Left lung (tissue), 10 donors: ENCODE results near the gene TRMT61B. TPM values are rescaled to one million over a fixed set of nuclear protein-coding genes. Genes with fewer than 3 reads are reported as not detected.

Experiments
- ATAC-seq: fragments of 200-7000 bp; cut with Tn5 transposase; one replicate; pipeline ENCODE4 v1.9.1; 2020; ENCODE audit warnings: moderate library complexity
- DNase-seq, 4 donors: peaks; one replicate each; pipeline ENCODE4 v3.0.0-alpha.2; 2013 to 2020
- H3K27ac ChIP-seq, 2 donors: fragments of 200-600 bp; sonication (generic) in 1 of 2; one replicate each; pipeline versions ENCODE4 v1.5.0 to v1.8.0; 2020 to 2021
- H3K27me3 ChIP-seq, 2 donors: fragments of 200-600 bp; sonication (generic) in 1 of 2; one replicate each; pipeline versions ENCODE4 v1.5.0 to v1.8.0; 2020 to 2021
- H3K36me3 ChIP-seq, 2 donors: fragments of 200-600 bp; sonication (generic) in 1 of 2; one replicate each; pipeline versions ENCODE4 v1.5.0 to v1.8.0; 2020 to 2021
- H3K4me1 ChIP-seq, 2 donors: fragments of 200-600 bp; one replicate each; pipeline ENCODE4 v1.8.0; 2021
- H3K4me3 ChIP-seq, 2 donors: fragments of 200-600 bp; sonication (generic) in 1 of 2; one replicate each; pipeline versions ENCODE4 v1.5.0 to v1.8.0; 2020 to 2021; ENCODE audit warnings: mild to moderate bottlenecking in 1 of 2
- H3K9me3 ChIP-seq, 2 donors: fragments of 200-600 bp; sonication (generic) in 1 of 2; one replicate each; pipeline versions ENCODE4 v1.5.0 to v1.8.0; 2020 to 2021
- CTCF ChIP-seq, 2 donors: fragments of 200-600 bp; sonication (generic) in 1 of 2; IDR thresholded peaks; one replicate each; pipeline versions ENCODE4 v1.5.0 to v1.8.0; 2021; ENCODE audit warnings: antibody characterized with exemption in 2 of 2
- intact Hi-C, 2 donors: fragments of 100-400 bp; cut with DNase I; formaldehyde crosslinking; loops; one replicate each; pipeline versions ENCODE4 v1.11.2 to v1.14.2; 2022
- polyA plus RNA-seq, 6 donors: library from polyadenylated mRNA; unstranded; fragments of 120-200 nt; gene quantifications; one replicate each; pipeline ENCODE4 v1.2.1, GENCODE V29; 2013; ENCODE audit not compliant: insufficient read length in 6 of 6
- total RNA-seq, 2 donors: library from RNA; stranded (reverse); fragmentation: NEBNext Ultra II Directional; extraction: Animal tissue kit (Norgen Biotek cat#: 25700); gene quantifications; one replicate each; pipeline ENCODE4 v1.2.1, GENCODE V29; 2021
- donor health status: DM: no; HTN: yes; CAD: no.
- donor health status: DM: no; HTN: no; CAD: no.

The TRMT61B gene
- total and polyA plus RNA-seq, 8 donors = 10.0 to 27.7 (median 23.1) TPM

- no peak for TF ChIP-seq CTCF (IDR thresholded peaks at IDR 0.05)
- Histone ChIP-seq H3K36me3 (no peaks in the 10 kb centered on the region), H3K4me1 (peaks cover 9 to 44% of the 10 kb centered on the region in 2 donors), H3K4me3 (peak overlapping the region; percentile 90 to 99), H3K27me3 (no peaks in the 10 kb centered on the region), H3K27ac (peak overlapping the region; percentile 57 to 82), H3K9me3 (no peaks in the 10 kb centered on the region)
- intact Hi-C loops = no loop called here
- DNase-seq (peak in 3 of 4 donors; percentile 14 to 53 (median 17)), ATAC-seq (peak; percentile 13)
These were observed 25.2 kb upstream of the TRMT61B start for GRCh38 chr2:28895189-28895893.

- Histone ChIP-seq H3K4me1 (peaks cover 9 to 44% of the 10 kb centered on the region in 2 donors), H3K4me3 (peak within 1 kb of the TSS; percentile 90 to 99), H3K27ac (peak within 1 kb of the TSS; percentile 57 to 82), H3K9me3 (no peaks in the 10 kb centered on the region), H3K27me3 (no peaks in the 10 kb centered on the region), H3K36me3 (no peaks in the 10 kb centered on the region)
- ATAC-seq = peak; percentile 99
- intact Hi-C loops = no loop called here
- no peak for TF ChIP-seq CTCF (IDR thresholded peaks at IDR 0.05)
- peak; percentile 93 to 100 (median 98) for DNase-seq
These were observed 24.5 kb upstream of the TRMT61B start, which contains the start of gene WDR43 for GRCh38 chr2:28894470-28895188. Gene WDR43, plus strand, starts transcription at chr2:28894667. Its CDS starts 32 bp downstream, at chr2:28894699.

- no peak overlapping the region for H3K27ac ChIP-seq
- H3K9me3 ChIP-seq = no peaks in the 10 kb centered on the region
- H3K4me3 ChIP-seq = no peak overlapping the region
- ATAC-seq (no peak), DNase-seq (peak in 1 of 4 donors; percentile 30)
- H3K4me1 ChIP-seq = peaks cover 9 to 33% of the 10 kb centered on the region in 2 donors
- H3K27me3 ChIP-seq = no peaks in the 10 kb centered on the region
- TF ChIP-seq CTCF (IDR thresholded peaks at IDR 0.05) = no peak
- H3K36me3 ChIP-seq = no peaks in the 10 kb centered on the region
- intact Hi-C loops = no loop called here
These were observed 23.4 kb upstream of the TRMT61B start for GRCh38 chr2:28893488-28893887.

GRCh38 chr2:28880193-28880592 is 10.1 kb upstream of the TRMT61B start:
- intact Hi-C loops = no loop called here
- no peak for TF ChIP-seq CTCF (IDR thresholded peaks at IDR 0.05)
- Histone ChIP-seq H3K4me3 (no peak overlapping the region), H3K36me3 (no peaks in the 10 kb centered on the region), H3K27me3 (peaks cover 0 to 29% of the 10 kb centered on the region in 2 donors), H3K27ac (no peak overlapping the region), H3K4me1 (no peaks in the 10 kb centered on the region), H3K9me3 (no peaks in the 10 kb centered on the region)
- ATAC-seq (no peak), DNase-seq (no peak)

GRCh38 chr2:28871620-28872019 is 1.5 kb upstream of the TRMT61B start:
- Histone ChIP-seq H3K9me3 (no peaks in the 10 kb centered on the region), H3K4me3 (no peak overlapping the region), H3K27ac (no peak overlapping the region), H3K36me3 (no peaks in the 10 kb centered on the region), H3K27me3 (peaks cover 0 to 14% of the 10 kb centered on the region in 2 donors), H3K4me1 (peaks cover 14 to 27% of the 10 kb centered on the region in 2 donors)
- intact Hi-C loops = no loop called here
- DNase-seq (no peak), ATAC-seq (no peak)
- no peak for TF ChIP-seq CTCF (IDR thresholded peaks at IDR 0.05)
